RPMI7951 (cell line): ENCODE measurements around the gene PSMD6. TPM values are rescaled to one million over a fixed set of nuclear protein-coding genes. Genes with fewer than 3 reads are reported as not detected.

Experiments used
- total RNA-seq: library from RNA; depleted of rRNA; stranded (reverse); fragments of >200 nt; shearing (Covaris generic); gene quantifications from 2 replicates; pipeline ENCODE4 v1.2.3, GENCODE V29; 2014; rRNA removed

Gene PSMD6
- total RNA-seq, 1 experiment from 2014 or later: 174 TPM

Other genes starting within 250 kb of the PSMD6 start
- gene C3orf49, start 204.2 kb downstream of the PSMD6 start, total RNA-seq: not detected in 2 replicates
- gene THOC7, start 159.7 kb downstream of the PSMD6 start, total RNA-seq: 135 and 166 TPM in 2 replicates
- 5.4 and 6.1 TPM in 2 replicates for gene ATXN7, start 159.6 kb downstream of the PSMD6 start, total RNA-seq
- gene SCAANT1, start 111.1 kb downstream of the PSMD6 start, total RNA-seq: not detected in 2 replicates
- gene PRICKLE2, start 202.0 kb upstream of the PSMD6 start, total RNA-seq: 9.8 and 15.0 TPM in 2 replicates